ENCODE results near the gene KIAA1217. TPM values are rescaled to one million over a fixed set of nuclear protein-coding genes. Genes with fewer than 3 reads are reported as not detected.

Gene KIAA1217
- total and polyA plus RNA-seq, 2 of the 4 experiments (the other 2 are of a cell fraction) = 3.4 to 4.4 TPM

DNA sequence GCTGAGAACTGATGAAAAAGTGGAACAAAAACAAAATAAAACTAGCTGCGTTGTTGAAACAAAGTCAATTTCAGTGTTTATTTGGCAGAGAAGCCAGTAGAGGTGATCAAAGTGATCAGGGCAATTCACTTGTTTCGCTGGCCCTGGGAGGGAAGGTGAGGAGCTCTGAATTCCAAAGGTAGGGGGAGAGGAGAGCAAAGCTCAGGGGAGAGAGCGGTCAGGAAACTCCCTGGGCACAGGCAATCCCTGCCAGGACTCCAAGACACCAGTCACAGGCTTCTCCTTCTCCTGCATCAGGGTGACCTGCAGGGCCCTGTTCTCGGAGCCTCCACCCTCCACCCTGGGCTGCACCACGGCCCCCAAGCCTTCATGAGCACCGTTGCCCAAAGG, 6.8 kb upstream of the KIAA1217 start:
- Histone ChIP-seq H2AK9ac (replicated peaks; ENCODE audit: low read depth, low read length, poor library complexity) (no peak overlapping the region), H3K27me3 (ENCODE audit: control insufficient read depth, insufficient read depth, low read length) (peaks cover 3% of the 10 kb centered on the region), H3K4ac (ENCODE audit: low read depth, low read length) (no peak overlapping the region), H3K14ac (replicated peaks; ENCODE audit: low read depth, low read length) (no peak overlapping the region), H3K79me1 (ENCODE audit: low read depth in 1 of 2, low read length in 2 of 2) (no peaks in the 10 kb centered on the region), H4K5ac (ENCODE audit: low read depth, low read length) (no peak overlapping the region), H3K4me1 (ENCODE audit: control insufficient read depth, insufficient read depth, low read length) (no peaks in the 10 kb centered on the region), H4K91ac (ENCODE audit: insufficient read depth, low read depth, low read length) (no peak overlapping the region), H2BK15ac (ENCODE audit: low read depth, low read length) (no peak overlapping the region), H3K56ac (ENCODE audit: extremely low read depth, insufficient read depth, low read length) (no peak overlapping the region), H3K9me1 (ENCODE audit: insufficient read depth, low read length) (no peaks in the 10 kb centered on the region), H4K20me1 (ENCODE audit: insufficient read depth, low read length) (no peaks in the 10 kb centered on the region), H3K27ac (ENCODE audit: insufficient read depth, low read length) (no peak overlapping the region), H4K8ac (ENCODE audit: low read depth in 2 of 2, low read length in 2 of 2) (no peak overlapping the region), H3K9ac (ENCODE audit: low read depth, low read length) (no peak overlapping the region), H2AFZ (replicated peaks; ENCODE audit: low read length, poor library complexity) (no peak overlapping the region), H2BK120ac (ENCODE audit: low read depth, low read length) (no peak overlapping the region), H2BK20ac (ENCODE audit: low read depth, low read length) (no peak overlapping the region), H3K4me2 (ENCODE audit: low read depth, low read length) (no peak overlapping the region), H2AK5ac (ENCODE audit: low read depth, low read length) (no peak overlapping the region), H3K36me3 (ENCODE audit: control insufficient read depth, insufficient read depth, low read length) (no peaks in the 10 kb centered on the region), H3K9me3 (ENCODE audit: control insufficient read depth, insufficient read depth, low read length) (no peaks in the 10 kb centered on the region), H2BK5ac (ENCODE audit: low read depth, low read length, poor library complexity, severe bottlenecking) (no peak overlapping the region), H3K23ac (ENCODE audit: low read depth, low read length) (no peak overlapping the region), H3K4me3 (ENCODE audit: insufficient read depth, low read depth, low read length) (no peak overlapping the region), H3K18ac (ENCODE audit: low read depth, low read length) (no peak overlapping the region)
- ChIA-PET POLR2A (ENCODE audit: unreplicated experiment) (no interaction called here), CTCF (no interaction called here)
- in situ Hi-C loops (cut with MboI; ENCODE audit: low sequenced_read_pairs) = loop anchor here (25.0 kb wide), 1 partner anchor 1040 kb away; no protein-coding TSS in a partner anchor
- DNase-seq (no peak), ATAC-seq (ENCODE audit: low read depth) (no peak)
- 62% methylated on average over 3 of the region's 6 CpGs; no CpG with 5 or more reads in 1 of the 2 experiments for WGBS, 2 experiments (ENCODE audit: extremely low coverage in 2 of 2, insufficient read length in 1 of 2)
- no TSS peak for BruUV-seq (replicated peaks)
- TF ChIP-seq RFX5 (IDR thresholded peaks at IDR 0.05; ENCODE audit: low read depth, low read length) = no peak
- dilution Hi-C loops (cut with HindIII; ENCODE audit: low sequenced_read_pairs, unreplicated experiment) = no loop called here
- intact Hi-C loops (cut with micrococcal nuclease) = no loop called here
